Gastrocnemius medialis (tissue), 4 donors: ENCODE measurements around the gene SRPK2. TPM values are rescaled to one million over a fixed set of nuclear protein-coding genes. Genes with fewer than 3 reads are reported as not detected.

Experiments used
- ATAC-seq, 2 donors: fragments of 150-250 bp; one replicate each; pipeline ENCODE4 v1.9.1; 2016
- DNase-seq, 2 donors: peaks; one replicate each; pipeline ENCODE4 v3.0.0-alpha.2; 2019
- H3K27ac ChIP-seq, 4 donors: fragments of 200-600 bp; sonication (generic); 1 replicate in 1 of 4; 2 replicates in 3 of 4; pipeline ENCODE4 v1.5.1; 2016 to 2018; ENCODE audit warnings: mild to moderate bottlenecking in 2 of 4, moderate library complexity in 1 of 4
- H3K27me3 ChIP-seq, 3 donors: fragments of 200-600 bp; sonication (generic) in 2 of 3; 1 replicate in 1 of 3; 2 replicates in 2 of 3; pipeline versions ENCODE4 v1.5.1 to v1.6.0; 2016 to 2019; ENCODE audit warnings: mild to moderate bottlenecking in 1 of 3, moderate library complexity in 1 of 3
- H3K36me3 ChIP-seq, 2 donors: fragments of 200-600 bp; sonication (generic) in 1 of 2; one replicate each; pipeline ENCODE4 v1.5.1; 2017 to 2018
- H3K4me1 ChIP-seq, 2 donors: fragments of 200-600 bp; sonication (generic) in 1 of 2; one replicate each; pipeline ENCODE4 v1.5.1; 2016 to 2017; ENCODE audit warnings: mild to moderate bottlenecking in 2 of 2
- H3K4me3 ChIP-seq, 4 donors: fragments of 200-600 bp; sonication (generic) in 3 of 4; 1 replicate in 1 of 4; 2 replicates in 3 of 4; pipeline ENCODE4 v1.5.1; 2016 to 2019; ENCODE audit warnings: mild to moderate bottlenecking in 2 of 4
- H3K9me3 ChIP-seq, 3 donors: fragments of 200-600 bp; sonication (generic) in 2 of 3; 1 replicate in 1 of 3; 2 replicates in 2 of 3; pipeline ENCODE4 v1.5.1; 2016 to 2019
- CTCF ChIP-seq, 5 experiments: fragments of 450-650 bp in 3 of 5; fragments of 200-600 bp in 2 of 5; sonication (generic) in 2 of 5; IDR thresholded peaks in 4 of 5; conservative IDR thresholded peaks in 1 of 5; 1 replicate in 4 of 5; 2 replicates in 1 of 5; pipeline ENCODE4 v1.5.1; 2016 to 2019; ENCODE audit warnings: antibody characterized with exemption in 5 of 5, mild to moderate bottlenecking in 3 of 5, moderate library complexity in 3 of 5
- POLR2A ChIP-seq, 2 donors: fragments of 450-650 bp; IDR thresholded peaks; one replicate each; pipeline ENCODE4 v1.6.1; 2017; ENCODE audit warnings: antibody characterized with exemption in 2 of 2, mild to moderate bottlenecking in 2 of 2, moderate library complexity in 2 of 2
- in situ Hi-C, 4 donors: fragments of 200-750 bp; cut with MboI; loops; one replicate each; pipeline versions ENCODE4 v1.15.0 to v1.8.0; 2017; ENCODE audit warnings: low sequenced_read_pairs in 4 of 4
- intact Hi-C: fragments of 100-400 bp; cut with DNase I; formaldehyde crosslinking; loops from one replicate; pipeline ENCODE4 v1.15.1; 2023; ENCODE audit warnings: low total_unique reads
- total RNA-seq, 4 donors: library from RNA; depleted of rRNA; stranded (reverse); fragments of >200 nt; gene quantifications; one replicate each; pipeline versions ENCODE4 v1.1.0 to v1.2.3, GENCODE V29; 2016

Gene SRPK2
- total RNA-seq, 4 donors from 2014 or later, result 18.1 to 49.0 (median 21.3) TPM

- DNase-seq (no peak), ATAC-seq (no peak)
- no peaks in the 10 kb centered on the region for H3K9me3 ChIP-seq
- H3K4me3 ChIP-seq, result no peak overlapping the region
- H3K27me3 ChIP-seq, result no peaks in the 10 kb centered on the region
- H3K36me3 ChIP-seq, result peaks cover 0 to 35% of the 10 kb centered on the region in 2 donors
- in situ Hi-C loops, result no loop called here
- H3K4me1 ChIP-seq, result no peaks in the 10 kb centered on the region
- TF ChIP-seq CTCF (IDR thresholded peaks at IDR 0.05 in 4 of 5, conservative IDR thresholded peaks at IDR 0.05 in 1 of 5) (no peak), POLR2A (IDR thresholded peaks at IDR 0.05) (no peak)
- H3K27ac ChIP-seq, result no peak overlapping the region
- intact Hi-C loops, result no loop called here
Observed at GRCh38 chr7:105118612-105119600, 269.8 kb downstream of the SRPK2 start.

DNA sequence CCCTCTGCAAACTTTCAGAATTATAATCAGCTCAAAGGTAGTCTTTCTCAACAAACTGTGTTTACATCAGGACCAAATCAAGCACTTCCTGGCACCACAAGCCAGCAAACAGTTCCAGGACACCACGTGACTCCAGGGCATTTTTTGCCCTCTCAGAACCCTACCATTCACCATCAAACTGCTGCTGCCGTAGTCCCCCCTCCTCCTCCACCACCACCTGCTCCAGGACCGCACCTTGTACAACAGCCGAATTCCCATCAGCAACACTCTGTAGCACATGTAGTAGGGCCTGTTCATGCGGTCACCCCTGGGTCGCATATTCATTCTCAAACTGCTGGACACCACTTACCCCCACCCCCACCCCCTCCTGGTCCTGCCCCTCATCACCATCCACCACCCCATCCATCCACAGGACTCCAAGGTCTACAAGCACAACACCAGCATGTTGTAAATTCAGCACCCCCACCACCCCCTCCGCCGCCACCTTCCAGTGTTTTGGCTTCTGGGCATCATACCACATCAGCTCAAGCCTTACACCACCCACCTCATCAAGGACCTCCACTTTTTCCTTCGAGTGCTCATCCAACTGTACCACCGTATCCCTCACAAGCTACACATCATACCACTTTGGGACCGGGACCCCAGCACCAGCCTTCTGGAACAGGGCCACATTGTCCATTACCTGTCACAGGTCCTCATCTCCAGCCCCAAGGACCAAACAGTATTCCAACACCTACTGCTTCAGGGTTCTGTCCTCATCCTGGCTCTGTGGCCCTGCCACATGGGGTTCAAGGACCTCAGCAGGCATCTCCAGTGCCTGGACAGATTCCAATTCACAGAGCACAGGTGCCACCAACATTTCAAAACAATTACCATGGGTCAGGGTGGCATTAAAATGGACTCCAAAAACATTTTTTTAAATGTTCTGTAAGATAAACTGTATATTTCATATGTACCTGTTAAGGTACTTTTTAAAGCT, 276.0 kb downstream of the SRPK2 start:
- H3K27me3 ChIP-seq, result no peaks in the 10 kb centered on the region
- TF ChIP-seq POLR2A (IDR thresholded peaks at IDR 0.05), result no peak
- no peak for TF ChIP-seq CTCF (IDR thresholded peaks at IDR 0.05 in 4 of 5, conservative IDR thresholded peaks at IDR 0.05 in 1 of 5)
- ATAC-seq (no peak), DNase-seq (no peak)
- no peak overlapping the region for H3K4me3 ChIP-seq
- no peaks in the 10 kb centered on the region for H3K4me1 ChIP-seq
- H3K9me3 ChIP-seq, result no peaks in the 10 kb centered on the region
- intact Hi-C loops, result no loop called here
- in situ Hi-C loops, result no loop called here
- H3K27ac ChIP-seq, result peak overlapping the region in 3 of 4 donors; percentile 0 to 38 (median 18)
- H3K36me3 ChIP-seq, result peaks cover 0 to 87% of the 10 kb centered on the region in 2 donors

- no peaks in the 10 kb centered on the region for H3K4me1 ChIP-seq
- intact Hi-C loops, result no loop called here
- peak overlapping the region in 3 of 4 donors; percentile 3 to 33 (median 27) for H3K27ac ChIP-seq
- no peaks in the 10 kb centered on the region for H3K9me3 ChIP-seq
- no peak overlapping the region for H3K4me3 ChIP-seq
- H3K27me3 ChIP-seq, result no peaks in the 10 kb centered on the region
- ATAC-seq (peak; percentile 48 to 57), DNase-seq (peak; percentile 10 to 31)
- in situ Hi-C loops, result no loop called here
- H3K36me3 ChIP-seq, result peaks cover 0 to 96% of the 10 kb centered on the region in 2 donors
- no peak for TF ChIP-seq POLR2A (IDR thresholded peaks at IDR 0.05)
- TF ChIP-seq CTCF (IDR thresholded peaks at IDR 0.05 in 4 of 5, conservative IDR thresholded peaks at IDR 0.05 in 1 of 5), result no peak
Observed at GRCh38 chr7:105107458-105107857, 281.3 kb downstream of the SRPK2 start.

GRCh38 chr7:105106473-105106872, 282.2 kb downstream of the SRPK2 start:
- DNase-seq (no peak), ATAC-seq (no peak)
- Histone ChIP-seq H3K4me1 (no peaks in the 10 kb centered on the region), H3K9me3 (no peaks in the 10 kb centered on the region), H3K27ac (peak overlapping the region in 2 of 4 donors; percentile 12 to 48), H3K27me3 (no peaks in the 10 kb centered on the region), H3K36me3 (peaks cover 0 to 95% of the 10 kb centered on the region in 2 donors), H3K4me3 (no peak overlapping the region)
- in situ Hi-C loops, result no loop called here
- TF ChIP-seq POLR2A (IDR thresholded peaks at IDR 0.05) (no peak), CTCF (IDR thresholded peaks at IDR 0.05 in 4 of 5, conservative IDR thresholded peaks at IDR 0.05 in 1 of 5) (no peak)
- intact Hi-C loops, result no loop called here
